Fibroblast of gingiva (primary cell): ENCODE data around the gene CIDEA.
"Not testable (repeated sequence)": the region's sequence is repeated elsewhere in the genome, so short reads cannot be mapped to it uniquely, and the experiment has no call there.

ENCODE experiments used
- DNase-seq: peaks from one replicate; pipeline ENCODE4 v3.0.0-alpha.2; 2011; ENCODE audit warnings: low read depth

CIDEA gene

GRCh38 chr18:12254136-12254819 is at the start of gene CIDEA:
Gene CIDEA, plus strand, starts transcription at chr18:12254361. Its CDS starts 23 bp downstream, at chr18:12254384.
- DNase-seq = no peak

DNA sequence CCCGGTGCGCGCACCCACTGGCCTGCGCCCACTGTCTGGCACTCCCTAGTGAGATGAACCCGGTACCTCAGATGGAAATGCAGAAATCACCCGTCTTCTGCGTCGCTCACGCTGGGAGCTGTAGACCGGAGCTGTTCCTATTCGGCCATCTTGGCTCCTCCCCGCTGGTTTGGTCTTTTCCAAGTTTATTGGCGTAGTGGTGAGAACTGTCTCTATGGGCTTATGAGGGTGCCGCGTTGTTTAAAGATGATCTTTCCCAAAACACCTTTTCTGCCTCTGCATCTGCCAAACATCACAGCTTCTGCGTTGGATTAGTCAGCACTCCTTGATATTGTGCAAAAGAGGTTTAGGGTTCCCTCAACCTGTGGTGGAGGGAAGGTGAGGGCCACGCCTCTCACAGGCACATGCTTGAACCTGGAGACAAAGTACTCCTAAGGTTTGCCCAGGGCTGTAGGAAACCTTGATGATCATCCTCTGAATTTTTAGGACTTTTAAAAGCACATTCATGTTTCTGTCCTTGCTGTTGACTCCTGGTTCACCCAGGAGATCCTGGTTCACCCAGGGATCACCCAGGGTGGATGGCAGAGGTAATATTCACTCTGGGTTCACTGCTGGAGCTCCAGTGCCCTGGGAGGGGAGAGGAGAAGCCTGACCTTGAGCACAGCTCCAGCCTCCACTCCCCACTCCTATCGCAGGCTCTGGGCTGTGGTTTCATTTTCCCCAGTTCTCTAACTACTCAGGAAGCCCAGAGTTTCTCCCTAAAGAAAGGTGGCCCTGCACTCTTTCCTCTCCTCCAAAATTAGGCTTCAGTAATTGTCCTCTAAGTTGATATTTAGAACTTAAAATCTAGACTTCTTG is 45.6 kb upstream of the CIDEA start:
- not testable (repeated sequence) for DNase-seq

GRCh38 chr18:12212308-12212707 is 41.9 kb upstream of the CIDEA start:
- not testable (repeated sequence) for DNase-seq

DNA sequence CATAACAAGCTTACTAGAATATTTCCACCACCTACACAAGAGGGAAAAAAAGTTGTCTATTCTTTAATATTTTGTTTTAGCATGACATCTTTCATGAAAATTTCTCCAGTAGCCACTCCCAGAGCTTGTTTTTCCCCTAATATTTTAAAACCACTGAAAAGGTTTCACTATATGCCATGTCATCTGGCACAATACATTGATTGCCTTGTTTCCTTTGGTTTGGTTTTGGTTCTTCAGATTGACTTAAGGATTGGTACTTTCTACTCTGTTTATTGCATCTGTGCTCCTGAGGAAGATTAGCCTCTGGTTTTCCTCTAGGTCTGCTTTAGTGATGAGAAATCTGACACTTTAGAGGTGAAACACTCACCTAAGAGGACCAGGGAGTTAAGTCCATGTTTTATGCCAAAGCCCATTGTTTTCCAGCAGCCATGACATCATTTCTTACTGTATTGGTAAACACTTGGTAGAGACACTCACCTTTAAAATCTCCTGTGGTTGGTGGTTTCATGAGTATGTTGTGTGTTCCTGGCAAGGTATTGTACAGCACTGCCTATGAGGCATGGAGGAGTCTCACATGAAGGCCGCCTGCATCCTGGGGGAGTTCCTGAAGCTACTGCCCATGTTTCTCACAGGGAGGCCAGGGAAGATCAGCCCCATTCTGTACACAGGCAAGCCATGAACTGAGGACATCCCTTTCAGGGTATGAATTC is 39.7 kb upstream of the CIDEA start:
- DNase-seq = not testable (repeated sequence)

DNA sequence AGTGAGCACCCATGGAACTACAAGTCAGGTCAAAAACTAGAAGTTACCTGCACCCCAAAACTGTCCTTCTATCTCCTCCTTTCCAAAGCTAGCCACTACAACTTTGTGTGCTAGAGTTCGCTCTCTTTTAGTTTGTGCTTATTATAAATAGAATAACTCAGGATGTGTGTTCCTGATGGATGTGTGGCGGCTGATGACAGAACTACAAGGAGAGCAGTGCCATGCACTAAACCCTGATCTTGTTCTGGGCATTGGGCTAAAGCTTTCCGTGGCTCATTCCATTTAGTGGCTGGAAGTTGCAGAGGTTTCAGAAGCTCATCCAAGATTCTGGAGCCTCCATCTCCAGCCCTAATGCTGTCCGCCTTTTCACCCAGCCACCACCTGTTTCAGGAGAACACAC is 37.7 kb upstream of the CIDEA start:
- DNase-seq = not testable (repeated sequence)

DNA sequence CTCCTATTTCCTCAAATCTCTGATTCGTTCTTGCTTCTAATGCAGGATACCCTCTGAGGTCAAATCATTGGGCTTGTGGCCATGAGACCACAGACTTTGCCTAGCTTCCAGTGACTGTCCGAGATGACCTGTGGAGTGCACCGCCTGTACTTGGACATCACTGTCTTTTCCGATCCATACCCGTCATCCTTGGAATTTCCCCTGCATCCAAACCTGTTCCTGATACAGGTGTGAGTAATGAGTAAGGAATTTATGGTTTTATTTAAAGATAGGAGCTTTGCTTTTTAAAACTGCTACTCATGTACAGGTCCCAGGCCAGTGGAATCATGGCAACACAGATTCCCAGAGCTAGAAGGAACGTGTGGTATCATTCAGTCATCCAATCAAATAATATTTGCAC is 35.6 kb upstream of the CIDEA start:
- not testable (repeated sequence) for DNase-seq

GRCh38 chr18:12222041-12222440 is 32.1 kb upstream of the CIDEA start:
- not testable (repeated sequence) for DNase-seq

DNA sequence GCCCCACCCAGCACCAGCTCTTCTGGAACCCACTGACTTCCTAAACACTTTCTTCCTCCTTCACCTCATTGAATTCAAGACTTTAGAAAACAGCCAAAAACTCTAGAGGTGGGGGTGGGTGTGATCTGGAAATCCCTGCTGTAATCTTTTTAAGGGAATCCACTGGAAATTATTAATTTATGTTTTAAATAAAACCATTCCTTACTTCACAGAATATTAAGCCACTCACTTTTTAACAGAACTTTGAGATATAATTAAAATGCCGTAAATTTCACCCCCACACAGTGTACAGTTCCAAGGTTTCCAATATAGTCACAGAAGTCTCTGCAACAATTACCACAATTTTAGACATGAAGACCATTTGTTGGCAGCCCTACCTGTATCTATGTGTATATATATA is 30.8 kb upstream of the CIDEA start:
- not testable (repeated sequence) for DNase-seq

DNA sequence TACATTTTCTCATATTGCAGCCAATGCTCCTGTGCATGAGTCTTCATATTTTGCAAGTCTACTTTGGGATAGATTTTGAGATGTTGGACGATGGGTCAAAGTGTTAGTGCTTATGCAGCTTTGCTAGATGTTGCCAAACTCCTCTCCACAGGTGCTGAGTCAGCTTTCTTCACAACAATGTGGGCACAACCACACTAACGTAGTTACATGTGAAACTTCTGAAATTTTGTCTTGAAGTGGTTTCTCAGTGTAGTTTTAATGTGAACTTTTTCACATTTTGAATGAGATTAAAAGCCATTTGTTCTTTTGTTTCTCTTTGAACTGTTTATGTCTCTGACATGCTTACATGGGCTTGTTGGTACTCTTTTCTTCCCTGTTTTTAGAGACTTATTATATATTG is 27.4 kb upstream of the CIDEA start:
- DNase-seq = not testable (repeated sequence)

DNA sequence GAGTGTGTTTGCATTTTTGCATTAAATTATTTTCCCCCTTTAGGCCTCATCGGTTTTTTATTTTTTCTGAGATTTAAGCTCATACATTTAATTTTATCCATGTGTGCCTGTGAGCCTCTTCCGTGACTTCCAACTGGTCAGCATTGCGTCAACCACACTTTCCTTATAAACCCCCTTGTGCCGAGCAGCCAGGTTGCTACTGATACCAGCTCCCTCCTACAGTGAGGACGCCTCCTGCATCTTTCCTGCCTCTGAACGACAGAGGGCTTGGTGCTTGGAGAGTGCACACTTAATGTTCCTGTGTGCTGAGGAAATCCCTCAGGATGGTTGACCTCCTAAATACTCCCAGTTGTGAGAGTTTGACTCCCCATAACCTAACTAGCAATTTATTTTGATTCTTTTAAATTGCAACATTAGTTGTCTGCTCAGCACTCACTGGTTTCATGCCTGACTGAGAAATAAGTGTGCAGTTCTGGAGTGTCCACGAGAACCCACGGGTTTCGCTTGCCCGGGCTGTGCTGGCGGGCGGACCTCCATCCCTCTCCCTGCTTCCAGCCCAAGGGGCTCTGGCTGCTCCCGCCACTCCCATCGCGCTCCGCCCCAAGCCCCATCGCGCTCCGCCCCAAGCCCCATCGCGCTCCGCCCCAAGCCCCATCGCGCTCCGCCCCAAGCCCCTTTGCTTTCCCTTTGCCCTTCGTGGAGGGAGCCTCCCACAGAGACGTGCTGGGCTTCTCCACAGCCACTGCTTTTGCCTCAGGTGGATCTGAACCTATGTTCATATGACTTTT is 26.6 kb upstream of the CIDEA start:
- DNase-seq = not testable (repeated sequence)

DNA sequence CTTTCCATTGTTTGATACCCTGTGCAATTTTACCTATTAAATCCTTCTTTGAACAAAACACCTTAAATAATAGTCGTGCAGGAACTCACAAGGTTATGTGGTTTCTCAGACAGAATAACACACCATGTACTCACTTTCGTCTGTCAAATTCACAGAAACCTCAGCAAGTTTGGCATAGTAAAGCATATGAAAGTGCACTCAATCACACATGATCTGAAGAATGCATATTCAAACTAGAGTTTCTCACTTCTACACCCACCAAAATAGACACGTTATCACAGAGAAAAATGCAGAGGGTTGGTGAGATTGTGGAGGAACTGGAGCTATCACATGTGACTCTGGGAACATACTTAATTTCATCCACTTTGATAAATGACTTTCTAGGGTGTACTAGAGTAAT is 25.9 kb upstream of the CIDEA start:
- DNase-seq = not testable (repeated sequence)

DNA sequence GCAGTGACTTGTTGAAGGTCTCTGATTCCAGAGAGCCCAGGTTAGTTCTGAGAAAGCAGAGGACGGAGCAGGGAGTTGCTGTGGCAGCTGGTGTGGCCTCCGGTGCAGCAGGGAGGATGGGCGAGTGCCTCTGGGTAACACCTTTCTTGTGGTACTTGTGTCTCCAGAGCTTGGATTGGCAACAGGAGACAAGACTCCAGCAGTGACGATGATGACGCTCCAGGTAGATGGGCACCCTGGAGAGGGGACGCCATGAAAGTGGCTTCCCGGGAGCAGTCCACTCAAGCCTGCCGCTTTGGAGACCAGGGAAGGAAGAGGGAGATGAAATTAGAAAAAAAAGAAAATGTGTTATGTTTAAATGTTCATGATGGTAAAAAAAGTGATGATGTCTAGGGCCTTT is 23.6 kb upstream of the CIDEA start:
- not testable (repeated sequence) for DNase-seq

DNA sequence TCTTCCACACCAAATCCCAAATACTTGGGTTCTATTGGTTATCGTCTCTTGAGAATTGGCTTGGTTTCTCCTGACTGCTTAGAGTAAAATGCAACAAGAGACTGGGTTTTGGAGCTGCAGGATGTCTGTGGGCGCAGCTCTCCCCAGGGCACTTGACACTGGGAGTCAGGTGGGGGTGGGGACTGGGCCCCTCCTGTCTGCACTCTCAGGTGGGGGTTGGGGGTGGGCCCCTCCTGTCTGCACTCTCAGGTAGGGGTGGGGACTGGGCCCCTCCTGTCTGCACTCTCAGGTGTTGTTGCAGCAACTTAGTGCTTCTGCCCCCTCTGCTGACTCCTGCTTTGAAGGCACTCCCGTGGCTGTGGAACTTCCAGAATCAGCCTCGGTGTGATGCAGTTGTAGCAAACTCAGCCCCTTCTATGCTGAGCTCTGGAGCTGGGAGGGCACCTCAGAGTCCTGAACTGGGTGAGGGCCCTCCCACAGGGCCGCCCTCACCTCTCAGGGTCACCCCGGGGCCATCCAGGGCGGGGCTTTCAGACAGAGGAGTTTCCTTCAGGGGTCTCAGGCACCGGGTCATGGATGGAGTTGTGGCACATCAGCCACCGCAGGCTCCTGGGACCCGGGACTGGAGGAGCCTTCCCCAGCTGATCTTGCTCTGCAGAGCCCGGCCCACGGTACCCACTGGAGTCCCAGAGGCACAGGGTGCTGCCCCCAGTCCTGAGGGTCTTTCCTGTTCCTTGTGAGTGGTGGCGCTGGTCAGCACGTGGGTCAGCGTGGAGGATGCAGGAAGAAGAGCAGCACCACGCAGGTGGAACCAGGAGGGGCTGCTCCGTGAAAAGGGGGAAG is 22.9 kb upstream of the CIDEA start:
- DNase-seq = no peak

DNA sequence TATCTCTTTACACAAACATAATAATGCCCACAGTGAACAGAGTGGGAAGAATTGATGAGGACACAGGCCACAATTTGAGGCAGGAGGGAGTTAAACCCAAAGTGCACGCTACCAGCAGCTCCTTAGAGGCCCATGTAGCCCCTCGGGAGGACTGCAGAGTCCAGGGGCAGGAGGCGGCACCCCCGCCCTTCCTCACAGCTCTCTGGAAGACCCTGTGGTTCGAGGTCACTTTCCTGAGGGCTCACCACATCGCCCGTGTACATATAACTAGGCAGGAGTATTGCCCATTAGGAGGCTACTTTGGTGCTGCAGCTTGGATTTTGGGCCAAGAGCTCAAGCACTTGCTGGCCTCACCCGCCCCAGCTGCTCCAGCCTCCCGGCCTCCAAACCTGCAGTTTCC is 22.2 kb upstream of the CIDEA start:
- DNase-seq = no peak

DNA sequence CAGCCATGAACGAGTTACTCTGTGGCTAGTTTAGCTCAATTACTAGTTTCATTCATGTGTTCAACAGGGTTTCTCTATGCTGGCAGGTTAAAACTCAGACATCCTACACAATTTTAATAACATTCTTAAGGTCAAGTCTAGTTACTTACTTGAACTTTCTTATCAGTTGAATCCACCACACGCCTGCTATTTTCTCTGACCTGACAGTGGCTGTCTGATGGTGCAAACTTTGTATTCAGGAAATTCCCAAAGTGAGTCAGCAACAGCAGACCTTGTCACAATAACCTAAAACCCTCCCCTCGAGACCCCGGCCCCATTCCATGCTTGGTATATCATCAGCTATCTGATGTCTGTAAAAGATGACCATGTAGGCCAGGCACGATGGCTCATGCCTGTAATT is 20.8 kb upstream of the CIDEA start:
- no peak for DNase-seq

- no peak for DNase-seq
These were observed 19.5 kb upstream of the CIDEA start for GRCh38 chr18:12234451-12235190.

DNA sequence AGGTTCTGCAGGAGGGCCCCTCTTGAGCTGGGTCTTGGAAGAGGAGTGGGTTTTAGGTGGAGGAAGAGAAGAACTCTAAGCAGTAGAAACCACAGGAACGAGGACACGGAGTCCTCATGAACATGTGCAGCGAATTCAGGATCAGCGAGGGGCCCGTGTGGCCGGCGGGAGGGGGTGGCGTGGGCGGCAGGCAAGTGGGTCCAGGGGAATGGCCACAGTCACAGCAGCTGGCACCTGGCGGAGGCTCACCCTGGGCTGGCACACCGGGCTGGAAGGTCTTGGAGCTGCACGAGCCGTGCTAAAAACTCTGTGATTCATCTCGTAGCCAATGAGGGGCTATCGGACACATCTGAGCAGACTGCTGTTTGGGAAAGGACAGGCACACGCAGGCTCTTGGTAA is 18.0 kb upstream of the CIDEA start:
- no peak for DNase-seq

- peak; percentile 40 for DNase-seq
These were observed 17.0 kb upstream of the CIDEA start for GRCh38 chr18:12236934-12237832.

DNA sequence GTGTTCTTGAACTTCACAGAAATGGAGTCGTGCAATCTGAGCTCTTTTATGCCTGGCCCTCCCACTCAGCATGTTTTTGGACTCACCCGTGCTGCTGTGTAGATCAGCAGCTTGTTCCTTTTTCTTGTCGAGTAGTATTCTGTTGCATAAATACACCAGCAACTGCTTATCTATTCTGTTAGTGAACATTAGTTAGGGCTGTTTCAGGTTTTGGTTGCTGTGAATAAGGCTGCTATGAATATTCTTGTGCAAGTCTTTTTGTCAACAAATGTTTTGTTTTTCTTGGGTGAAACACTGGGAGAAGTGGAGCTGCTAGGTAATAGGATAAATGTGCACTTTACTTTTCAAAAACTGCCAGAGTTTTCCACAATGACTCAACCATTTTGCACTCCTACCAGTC is 15.3 kb upstream of the CIDEA start:
- DNase-seq = peak; percentile 44
